Parathyroid adenoma (tissue), 2 donors: ENCODE measurements around the gene KRT36.

Experiments
- H2AFZ ChIP-seq: fragments of 300-600 bp; sonication (generic); one replicate; pipeline ENCODE4 v1.7.0; 2017; ENCODE audit warnings: antibody characterized with exemption, mild to moderate bottlenecking
- H3K27ac ChIP-seq: fragments of 300-600 bp; sonication (generic); one replicate; pipeline ENCODE4 v1.7.0; 2017
- H3K27me3 ChIP-seq: fragments of 300-600 bp; sonication (generic); one replicate; pipeline ENCODE4 v1.7.0; 2017; ENCODE audit warnings: low read length; ENCODE audit not compliant: control insufficient read depth, insufficient read depth
- H3K36me3 ChIP-seq: fragments of 300-600 bp; sonication (generic); one replicate; pipeline ENCODE4 v1.7.0; 2017; ENCODE audit warnings: low read length; ENCODE audit not compliant: control insufficient read depth, insufficient read depth
- H3K4me1 ChIP-seq: fragments of 300-600 bp; sonication (generic); one replicate; pipeline ENCODE4 v1.7.0; 2017; ENCODE audit warnings: control low read depth
- H3K4me2 ChIP-seq: fragments of 300-600 bp; sonication (generic); one replicate; pipeline ENCODE4 v1.7.0; 2017; ENCODE audit warnings: low read length
- H3K4me3 ChIP-seq: fragments of 300-600 bp; sonication (generic); one replicate; pipeline ENCODE4 v1.7.0; 2017; ENCODE audit warnings: low read depth, low read length
- H3K79me2 ChIP-seq: fragments of 300-600 bp; sonication (generic); one replicate; pipeline ENCODE4 v1.7.0; 2017; ENCODE audit warnings: control low read depth
- H3K9ac ChIP-seq: fragments of 300-600 bp; sonication (generic); one replicate; pipeline ENCODE4 v1.7.0; 2017; ENCODE audit warnings: mild to moderate bottlenecking
- H3K9me3 ChIP-seq: fragments of 300-600 bp; sonication (generic); one replicate; pipeline ENCODE4 v1.7.0; 2017; ENCODE audit warnings: low read length; ENCODE audit not compliant: control insufficient read depth
- TF ChIP-seq, protein P1 (sequence below): fragments of 300-600 bp; sonication (generic); IDR thresholded peaks from one replicate; pipeline ENCODE4 v1.7.0; 2017; ENCODE audit warnings: antibody characterized with exemption, mild to moderate bottlenecking
- donor health status: primary hyperparathyroidism.

The KRT36 gene

DNA sequence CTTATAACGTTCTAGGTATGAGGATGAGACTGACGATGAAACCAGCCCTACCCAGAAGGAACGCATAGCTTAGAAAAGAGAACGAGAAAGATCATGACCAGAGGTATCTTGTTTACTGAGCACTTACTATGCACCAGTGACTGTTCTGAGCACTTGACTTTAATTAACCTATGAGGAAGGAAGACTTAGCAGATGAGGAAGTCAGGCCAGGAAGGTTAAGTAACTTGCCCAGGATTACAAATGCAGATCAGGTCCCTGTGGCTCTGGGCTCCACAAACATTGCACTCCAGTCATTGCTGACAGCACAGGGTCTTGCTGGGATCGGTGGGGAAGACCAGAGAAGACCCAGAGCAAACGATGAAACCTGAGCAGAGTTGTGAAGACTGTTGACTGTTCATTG lies 8.6 kb upstream of the KRT36 start:
- no peak overlapping the region for H3K9ac ChIP-seq
- H3K79me2 ChIP-seq: no peaks in the 10 kb centered on the region
- H3K36me3 ChIP-seq: no peaks in the 10 kb centered on the region
- H3K4me2 ChIP-seq: no peak overlapping the region
- TF ChIP-seq, protein P1, sequence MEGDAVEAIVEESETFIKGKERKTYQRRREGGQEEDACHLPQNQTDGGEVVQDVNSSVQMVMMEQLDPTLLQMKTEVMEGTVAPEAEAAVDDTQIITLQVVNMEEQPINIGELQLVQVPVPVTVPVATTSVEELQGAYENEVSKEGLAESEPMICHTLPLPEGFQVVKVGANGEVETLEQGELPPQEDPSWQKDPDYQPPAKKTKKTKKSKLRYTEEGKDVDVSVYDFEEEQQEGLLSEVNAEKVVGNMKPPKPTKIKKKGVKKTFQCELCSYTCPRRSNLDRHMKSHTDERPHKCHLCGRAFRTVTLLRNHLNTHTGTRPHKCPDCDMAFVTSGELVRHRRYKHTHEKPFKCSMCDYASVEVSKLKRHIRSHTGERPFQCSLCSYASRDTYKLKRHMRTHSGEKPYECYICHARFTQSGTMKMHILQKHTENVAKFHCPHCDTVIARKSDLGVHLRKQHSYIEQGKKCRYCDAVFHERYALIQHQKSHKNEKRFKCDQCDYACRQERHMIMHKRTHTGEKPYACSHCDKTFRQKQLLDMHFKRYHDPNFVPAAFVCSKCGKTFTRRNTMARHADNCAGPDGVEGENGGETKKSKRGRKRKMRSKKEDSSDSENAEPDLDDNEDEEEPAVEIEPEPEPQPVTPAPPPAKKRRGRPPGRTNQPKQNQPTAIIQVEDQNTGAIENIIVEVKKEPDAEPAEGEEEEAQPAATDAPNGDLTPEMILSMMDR: no peak
- H3K27me3 ChIP-seq: no peaks in the 10 kb centered on the region
- no peak overlapping the region for H3K27ac ChIP-seq
- H2AFZ ChIP-seq: no peak overlapping the region
- H3K9me3 ChIP-seq: no peaks in the 10 kb centered on the region
- no peak overlapping the region for H3K4me3 ChIP-seq
- no peaks in the 10 kb centered on the region for H3K4me1 ChIP-seq

DNA sequence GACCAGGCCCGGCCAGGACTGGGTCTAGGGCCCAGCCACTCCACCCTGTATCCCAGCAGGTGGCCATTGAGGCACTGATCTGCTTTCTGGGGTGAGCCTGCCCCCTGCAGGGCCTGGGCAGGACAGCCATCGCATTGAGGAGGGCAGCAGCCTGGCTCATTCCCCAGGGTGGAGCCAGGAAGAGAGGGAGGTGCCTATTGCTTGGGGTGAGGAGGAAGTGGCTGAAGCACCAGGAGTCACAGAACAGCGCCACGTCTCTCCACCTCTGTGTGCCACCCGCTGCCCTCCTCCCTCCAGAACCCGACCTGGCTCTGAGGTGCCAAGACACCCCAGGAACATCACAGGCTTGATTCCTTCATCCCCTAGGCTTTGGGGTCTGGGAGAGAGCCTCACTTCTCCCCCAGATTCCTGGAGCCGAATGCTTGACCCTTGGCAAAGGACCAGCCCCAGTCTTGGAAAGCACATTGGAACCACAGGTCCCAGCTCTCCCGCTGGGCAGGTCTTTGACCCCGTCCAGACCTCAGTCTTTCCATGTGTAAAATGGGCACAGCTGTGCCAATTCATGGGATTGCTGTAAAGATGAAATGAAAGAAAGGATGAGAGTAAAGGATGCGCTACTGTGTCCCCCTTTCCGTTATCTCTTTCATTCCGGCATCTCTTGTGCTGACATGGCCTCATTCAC lies 7.2 kb upstream of the KRT36 start:
- Histone ChIP-seq H3K4me1 (no peaks in the 10 kb centered on the region), H3K4me2 (no peak overlapping the region), H2AFZ (peak overlapping the region; percentile 58), H3K27me3 (no peaks in the 10 kb centered on the region), H3K79me2 (no peaks in the 10 kb centered on the region), H3K9me3 (no peaks in the 10 kb centered on the region), H3K27ac (no peak overlapping the region), H3K36me3 (no peaks in the 10 kb centered on the region), H3K9ac (no peak overlapping the region), H3K4me3 (no peak overlapping the region)
- TF ChIP-seq, protein P1: peak; percentile 33

GRCh38 chr17:41494524-41494923 lies 4.8 kb upstream of the KRT36 start:
- Histone ChIP-seq H3K27ac (no peak overlapping the region), H3K4me3 (no peak overlapping the region), H3K9ac (no peak overlapping the region), H2AFZ (no peak overlapping the region), H3K4me2 (no peak overlapping the region), H3K79me2 (no peaks in the 10 kb centered on the region), H3K4me1 (no peaks in the 10 kb centered on the region), H3K27me3 (no peaks in the 10 kb centered on the region), H3K36me3 (no peaks in the 10 kb centered on the region), H3K9me3 (no peaks in the 10 kb centered on the region)
- TF ChIP-seq, protein P1: no peak

GRCh38 chr17:41492771-41493170 lies 3.1 kb upstream of the KRT36 start:
- H3K4me3 ChIP-seq: no peak overlapping the region
- H3K27me3 ChIP-seq: no peaks in the 10 kb centered on the region
- TF ChIP-seq, protein P1: no peak
- H3K9me3 ChIP-seq: no peaks in the 10 kb centered on the region
- H3K36me3 ChIP-seq: no peaks in the 10 kb centered on the region
- no peaks in the 10 kb centered on the region for H3K79me2 ChIP-seq
- H3K4me2 ChIP-seq: no peak overlapping the region
- H2AFZ ChIP-seq: no peak overlapping the region
- H3K27ac ChIP-seq: no peak overlapping the region
- H3K4me1 ChIP-seq: no peaks in the 10 kb centered on the region
- H3K9ac ChIP-seq: no peak overlapping the region

DNA sequence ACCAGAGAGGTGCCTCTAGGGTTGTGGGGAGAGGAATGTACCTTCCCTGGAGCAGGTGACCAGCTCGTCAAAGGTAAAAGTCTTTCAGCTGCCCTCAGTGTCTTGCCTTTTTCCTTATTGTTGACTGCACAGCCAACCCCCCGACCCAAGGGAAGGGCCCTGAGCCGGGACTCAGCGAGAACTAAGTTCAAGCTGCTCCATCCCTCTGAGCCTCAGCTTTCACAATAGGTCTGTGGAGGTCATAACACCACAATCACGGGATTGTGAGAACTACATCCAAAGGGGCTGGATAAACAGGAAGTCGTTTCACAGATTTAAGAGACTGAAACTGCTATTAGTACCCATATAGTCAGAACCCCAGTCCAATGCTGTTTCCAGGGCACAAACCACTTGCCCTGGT lies 2.6 kb upstream of the KRT36 start:
- Histone ChIP-seq H3K9me3 (no peaks in the 10 kb centered on the region), H3K4me2 (no peak overlapping the region), H3K36me3 (no peaks in the 10 kb centered on the region), H2AFZ (no peak overlapping the region), H3K79me2 (no peaks in the 10 kb centered on the region), H3K9ac (no peak overlapping the region), H3K4me3 (no peak overlapping the region), H3K4me1 (no peaks in the 10 kb centered on the region), H3K27me3 (no peaks in the 10 kb centered on the region), H3K27ac (no peak overlapping the region)
- TF ChIP-seq, protein P1: no peak
